Measurements from ENCODE around the gene CARMIL3.
"Not testable (repeated sequence)": the region's sequence is repeated elsewhere in the genome, so short reads cannot be mapped to it uniquely, and the experiment has no call there.

The CARMIL3 gene

DNA sequence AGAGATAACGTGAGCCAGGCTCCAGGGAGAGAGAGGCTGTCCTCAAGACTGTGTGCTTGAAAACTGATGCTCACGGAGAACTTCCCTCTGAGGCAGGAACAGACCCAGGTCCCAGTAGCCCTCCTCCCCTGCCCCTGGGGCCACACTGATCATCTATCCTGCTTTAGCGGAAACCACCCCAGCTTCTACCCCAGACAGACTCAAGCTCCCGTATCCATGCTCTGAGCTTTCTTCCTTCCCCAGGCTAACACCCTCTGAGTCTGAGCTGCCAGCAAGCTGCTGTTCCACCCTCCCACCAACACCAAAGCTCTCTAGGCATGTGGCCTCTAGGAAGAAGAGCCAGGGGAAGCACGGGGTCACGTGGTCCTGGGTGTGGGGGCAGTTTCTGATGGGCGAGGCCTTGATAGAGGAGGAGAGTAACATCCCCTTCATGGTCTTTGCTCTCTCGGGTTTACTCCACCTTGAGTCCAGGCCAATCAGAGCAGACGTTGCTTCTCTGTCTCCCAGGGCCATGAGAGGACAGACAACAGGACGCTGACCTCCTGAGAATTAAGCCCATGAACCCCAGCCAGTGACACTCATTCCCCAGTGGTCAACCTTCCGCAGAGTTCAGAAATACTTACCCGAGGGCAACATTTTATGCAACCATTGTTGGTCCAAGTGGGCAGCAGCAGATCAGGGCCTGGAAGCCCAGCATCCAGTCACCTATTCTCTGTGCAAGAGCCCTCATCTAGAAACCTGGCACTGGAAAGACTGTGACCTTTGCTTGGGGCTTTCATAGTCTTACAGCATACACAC lies 43.7 kb downstream of the CARMIL3 start:
- DNase-seq (ENCODE audit: low spot score) = peak; percentile 25

DNA sequence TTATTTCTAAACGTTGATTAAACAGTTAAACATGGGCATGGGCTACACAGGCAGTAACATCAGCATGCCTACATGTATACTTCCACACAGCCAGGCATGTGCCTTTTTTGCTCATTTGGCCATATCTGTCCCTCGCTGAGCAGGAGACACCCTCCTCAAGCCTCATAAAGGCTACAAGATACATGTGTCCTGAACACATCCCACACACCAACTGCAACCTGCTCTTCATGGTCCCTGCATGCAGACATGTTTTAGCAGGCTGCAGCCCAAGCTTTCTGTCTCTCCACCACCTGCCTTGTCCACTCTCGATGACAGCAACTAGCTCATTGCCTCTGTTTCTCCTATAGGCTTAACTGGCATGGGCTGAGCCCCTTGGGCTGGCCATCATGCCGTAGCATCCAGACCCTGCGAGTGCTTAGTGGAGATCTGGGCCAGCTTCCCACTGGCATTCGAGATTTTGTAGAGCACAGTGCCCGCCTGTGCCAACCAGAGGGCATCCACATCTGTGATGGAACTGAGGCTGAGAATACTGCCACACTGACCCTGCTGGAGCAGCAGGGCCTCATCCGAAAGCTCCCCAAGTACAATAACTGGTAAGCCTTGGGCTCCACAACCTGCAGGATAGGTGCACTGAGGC lies 44.9 kb downstream of the CARMIL3 start:
- DNase-seq (ENCODE audit: low spot score) = no peak

- DNase-seq (ENCODE audit: low spot score) = no peak
Measured at GRCh38 chr14:24098229-24098926, 46.6 kb downstream of the CARMIL3 start.

DNA sequence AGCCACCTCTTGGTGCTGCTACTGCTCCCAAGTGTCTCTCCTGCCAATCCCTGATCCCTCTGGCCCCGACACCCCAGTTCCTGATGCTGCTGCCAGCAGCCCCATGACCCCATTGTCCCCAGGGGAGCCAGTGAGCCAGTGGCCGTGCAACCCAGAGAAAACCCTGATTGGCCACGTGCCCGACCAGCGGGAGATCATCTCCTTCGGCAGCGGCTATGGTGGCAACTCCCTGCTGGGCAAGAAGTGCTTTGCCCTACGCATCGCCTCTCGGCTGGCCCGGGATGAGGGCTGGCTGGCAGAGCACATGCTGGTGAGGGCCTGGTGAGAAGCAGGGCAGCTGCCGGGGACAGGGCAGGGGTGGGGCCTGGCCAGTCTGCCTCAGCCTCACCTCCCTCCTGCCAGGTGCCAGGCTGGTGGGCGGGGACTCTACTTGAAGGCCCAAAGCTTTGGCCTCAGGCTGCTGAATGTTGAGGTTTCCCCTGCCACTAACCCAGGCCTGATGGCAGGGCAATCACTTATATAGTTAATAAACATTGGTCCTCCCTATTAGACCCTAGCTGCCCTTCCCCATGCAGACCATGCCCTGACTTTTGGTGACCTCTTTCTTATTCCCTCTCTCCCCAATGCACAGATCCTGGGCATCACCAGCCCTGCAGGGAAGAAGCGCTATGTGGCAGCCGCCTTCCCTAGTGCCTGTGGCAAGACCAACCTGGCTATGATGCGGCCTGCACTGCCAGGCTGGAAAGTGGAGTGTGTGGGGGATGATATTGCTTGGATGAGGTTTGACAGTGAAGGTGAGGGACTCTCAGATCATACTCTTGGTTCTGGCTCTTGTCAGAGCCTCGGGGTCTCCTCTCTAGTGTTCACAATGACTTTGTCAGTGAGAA lies 47.4 kb downstream of the CARMIL3 start:
- DNase-seq (ENCODE audit: low spot score) = peak; percentile 18

DNA sequence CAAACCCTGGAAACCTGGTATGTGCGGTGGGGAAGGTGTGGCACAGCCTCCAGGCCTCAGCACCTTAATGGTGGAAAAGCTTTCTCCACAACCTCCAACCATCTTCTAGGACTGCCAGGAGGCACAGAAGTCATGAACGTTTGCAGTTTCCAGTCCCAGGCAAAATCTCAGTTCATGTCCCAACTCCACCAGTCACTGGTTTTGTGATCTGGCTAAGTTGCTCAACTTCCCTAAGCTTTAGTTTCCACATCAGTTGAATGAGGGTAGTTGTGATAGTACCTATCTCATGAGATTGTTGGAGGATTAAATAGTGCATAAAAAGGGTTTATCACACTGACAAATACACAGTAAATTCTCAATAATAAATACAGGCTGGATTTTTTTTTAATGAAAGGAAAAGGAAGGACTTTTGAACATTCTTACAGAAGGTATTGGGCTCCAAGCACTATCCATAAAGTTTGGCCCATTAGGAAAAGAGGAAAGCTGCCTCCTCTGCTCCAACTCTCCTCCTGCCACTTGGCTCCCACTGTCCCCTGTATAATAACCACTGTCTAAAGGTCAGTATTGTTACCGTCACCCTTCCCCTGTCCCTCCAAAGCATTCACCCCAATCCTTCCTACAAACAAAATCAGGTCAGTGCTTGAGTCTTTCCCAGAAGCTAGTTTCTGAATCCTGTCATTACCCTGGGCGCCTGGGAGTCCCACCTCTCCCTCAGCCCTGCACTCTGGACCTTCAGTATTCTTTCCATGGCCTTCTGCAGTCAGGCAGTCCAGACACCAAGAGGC lies 48.6 kb downstream of the CARMIL3 start:
- no peak for DNase-seq (ENCODE audit: low spot score)

DNA sequence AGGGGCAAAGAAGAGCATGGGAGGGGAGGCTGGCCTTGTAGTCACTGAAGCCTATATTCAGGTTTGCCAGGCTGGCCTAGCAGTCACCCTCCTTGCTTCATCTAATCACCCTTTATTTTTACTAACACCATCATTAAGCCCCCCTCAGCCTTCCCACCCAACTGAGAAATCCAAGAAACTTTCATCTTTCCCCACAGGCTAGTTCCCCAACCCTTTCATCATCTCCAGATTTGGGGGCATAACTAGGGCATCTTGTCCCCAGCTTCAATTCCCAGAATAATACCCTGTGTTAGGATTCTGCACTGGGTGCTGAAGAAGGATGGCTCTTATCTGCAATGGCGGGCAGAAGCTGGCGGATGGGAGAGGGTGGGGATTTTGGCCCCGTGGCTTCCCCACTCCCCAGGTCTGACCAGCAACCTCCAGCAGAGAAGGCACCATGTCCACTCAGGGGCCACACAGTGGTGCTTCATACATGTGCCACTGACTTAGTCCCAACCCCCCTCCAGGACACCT lies 49.2 kb downstream of the CARMIL3 start:
- no peak for DNase-seq (ENCODE audit: low spot score)

GRCh38 chr14:24102357-24103048 lies 50.7 kb downstream of the CARMIL3 start:
- DNase-seq (ENCODE audit: low spot score) = no peak

GRCh38 chr14:24103451-24103850 lies 51.6 kb downstream of the CARMIL3 start:
- DNase-seq (ENCODE audit: low spot score) = no peak

- DNase-seq (ENCODE audit: low spot score) = not testable (repeated sequence)
Measured at GRCh38 chr14:24105609-24106239, 53.9 kb downstream of the CARMIL3 start.

DNA sequence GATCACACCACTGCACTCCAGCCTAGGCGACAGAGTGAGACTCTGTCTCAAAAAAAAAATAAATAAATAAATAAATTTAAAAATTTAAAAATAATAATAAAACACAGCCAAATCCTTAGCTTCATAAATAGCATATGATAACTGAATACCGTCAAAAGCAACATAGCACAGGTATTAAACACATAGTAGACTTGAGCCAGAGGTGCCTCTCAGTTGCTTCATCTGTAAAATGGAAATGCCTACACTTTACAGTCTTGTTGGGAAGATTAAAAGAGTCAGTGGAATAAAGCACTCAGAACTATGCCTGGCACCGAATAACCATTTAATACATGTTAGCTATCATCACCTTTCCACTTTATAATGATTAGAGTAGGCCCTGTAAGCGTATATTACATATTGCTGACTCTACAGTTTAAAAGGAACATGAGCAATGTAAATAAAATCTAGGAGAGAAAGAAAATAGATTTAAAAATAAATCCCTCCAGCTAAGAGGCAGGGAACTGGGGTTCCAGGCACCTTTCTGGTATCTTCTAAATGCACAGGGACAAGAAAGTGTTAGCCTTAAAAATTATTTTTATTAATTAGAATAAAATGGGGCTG lies 55.0 kb downstream of the CARMIL3 start:
- DNase-seq (ENCODE audit: low spot score) = no peak

DNA sequence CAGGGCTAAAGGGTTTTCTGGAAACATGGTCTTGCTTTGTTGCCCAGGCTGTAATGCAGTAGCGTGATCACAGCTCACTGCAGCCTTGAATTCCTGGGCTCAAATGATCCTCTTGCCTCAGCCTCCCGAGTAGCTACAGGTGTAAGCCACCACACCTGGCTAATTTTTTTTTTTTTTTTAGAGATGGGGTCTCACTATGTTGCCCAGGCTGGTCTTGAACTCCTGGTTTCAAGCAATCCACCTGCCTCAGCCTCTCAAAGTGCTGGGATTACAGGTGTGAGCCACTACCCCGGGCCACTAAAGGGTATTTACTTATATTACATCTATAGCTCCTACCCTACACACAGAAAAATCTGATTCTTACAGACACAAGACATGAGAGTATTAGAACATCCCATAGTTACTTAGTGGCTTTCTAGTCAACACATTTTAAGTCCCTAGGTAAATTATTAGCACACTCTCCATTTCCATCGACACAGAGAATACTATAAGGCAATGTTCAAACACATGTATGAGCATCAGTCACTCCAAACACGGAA lies 56.6 kb downstream of the CARMIL3 start:
- no peak for DNase-seq (ENCODE audit: low spot score)

DNA sequence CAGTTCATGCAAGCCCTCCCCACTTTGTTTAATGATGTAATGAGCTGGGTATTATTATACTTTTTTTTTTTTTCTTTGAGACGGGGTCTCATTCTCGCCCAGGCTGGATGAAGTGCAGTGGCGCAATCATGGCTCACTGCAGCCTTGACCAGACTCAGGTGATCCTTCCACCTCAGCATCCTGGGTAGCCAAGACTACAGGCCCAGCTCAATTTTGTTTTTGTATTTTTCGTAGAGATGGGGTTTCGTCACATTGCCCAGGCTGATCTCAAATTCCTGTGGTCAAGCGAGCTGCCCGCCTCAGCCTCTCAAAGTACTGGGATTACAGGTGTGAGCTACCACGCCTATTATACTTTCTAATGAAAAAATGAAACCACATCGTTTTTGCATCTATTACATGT lies 58.3 kb downstream of the CARMIL3 start:
- no peak for DNase-seq (ENCODE audit: low spot score)

DNA sequence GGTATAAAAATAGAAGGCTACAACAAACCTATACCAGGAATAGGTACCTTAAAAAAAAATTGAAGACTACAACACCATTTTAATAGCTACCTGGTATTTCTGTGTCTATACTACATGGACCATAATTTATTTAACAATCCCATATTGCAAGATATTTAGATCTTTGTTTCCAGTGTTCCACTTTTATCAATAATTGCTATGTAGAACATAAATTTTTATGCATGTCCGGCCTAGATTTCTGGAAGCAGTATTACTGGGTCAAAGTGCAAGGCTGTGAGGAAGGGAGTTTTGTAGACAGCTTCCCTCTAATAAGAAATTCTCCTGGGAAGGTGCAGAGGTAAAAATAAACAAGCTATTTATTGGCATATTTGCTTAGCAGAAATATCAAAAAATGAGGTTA lies 58.7 kb downstream of the CARMIL3 start:
- no peak for DNase-seq (ENCODE audit: low spot score)

GRCh38 chr14:24113379-24113800 lies 61.6 kb downstream of the CARMIL3 start:
- no peak for DNase-seq (ENCODE audit: low spot score)

GRCh38 chr14:24113801-24114531 lies 62.2 kb downstream of the CARMIL3 start:
- DNase-seq (ENCODE audit: low spot score) = peak; percentile 89

DNA sequence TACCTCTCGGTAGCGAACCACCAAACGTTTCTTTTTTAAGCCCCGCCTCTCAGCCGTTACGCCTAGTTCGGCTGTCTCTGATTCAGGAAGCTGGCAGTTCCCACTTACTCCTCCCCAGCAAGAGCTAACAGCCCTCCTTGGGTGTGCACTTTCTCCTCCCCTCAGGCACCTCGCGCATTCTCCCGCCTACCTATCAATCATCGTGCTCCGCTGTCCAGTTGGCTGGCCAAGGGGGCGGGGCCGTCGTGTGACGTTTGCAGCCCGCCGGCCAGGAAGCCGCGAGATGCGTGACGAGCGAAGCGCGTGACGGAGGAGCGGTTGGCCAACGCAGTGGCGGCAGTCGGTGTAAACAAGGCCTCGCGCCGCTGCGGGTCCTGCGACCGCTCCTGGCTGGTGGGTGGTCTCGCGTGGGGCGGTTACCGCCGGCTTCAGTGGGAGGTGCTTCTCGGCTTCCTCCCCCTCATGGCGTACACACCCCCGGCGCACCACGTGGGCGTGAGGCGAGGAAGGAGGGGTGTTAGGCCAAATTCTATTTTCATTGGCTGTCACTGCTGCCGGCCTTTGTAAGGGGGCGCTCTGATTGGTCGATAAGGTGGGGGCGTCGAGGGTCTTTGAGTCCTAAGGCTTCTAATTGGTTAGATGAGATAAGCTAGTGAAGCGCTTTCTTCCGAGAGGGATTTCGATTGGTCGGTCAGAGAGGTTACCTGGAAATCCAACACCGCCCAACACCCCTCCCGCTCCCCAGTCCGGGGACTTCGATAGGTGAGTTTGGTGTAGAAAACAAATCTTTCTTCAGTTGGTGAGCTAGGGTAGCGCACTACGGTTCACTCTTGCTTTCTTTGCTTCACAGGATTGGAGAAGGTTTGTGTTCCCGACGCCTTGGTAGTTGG lies 63.0 kb downstream of the CARMIL3 start, which contains the start of the genes DCAF11 and NRL:
Gene DCAF11 (plus strand): TSS at position 246 of the 890 bp plus-strand sequence. CDS start 818 bp downstream, outside the sequence.
Gene NRL (minus strand): TSS at position 418 of the 890 bp plus-strand sequence. CDS start 32,101 bp downstream, outside the sequence.
- DNase-seq (ENCODE audit: low spot score) = peak; percentile 100
